T-helper 2 cell (primary cell): ENCODE data around the gene BICRAL.
"Not testable (repeated sequence)": the region's sequence is repeated elsewhere in the genome, so short reads cannot be mapped to it uniquely, and the experiment has no call there.

ENCODE experiments used
- DNase-seq, 5 experiments: peaks; one replicate each; pipeline versions ENCODE4 v3.0.0 to v3.0.0-alpha.2; 2012 to 2022

The BICRAL gene

GRCh38 chr6:42898891-42899361 lies 117.1 kb downstream of the BICRAL start:
- peak in 4 of 5 experiments; percentile 47 to 65 (median 51) for DNase-seq

GRCh38 chr6:42899871-42900270 lies 118.0 kb downstream of the BICRAL start:
- DNase-seq: no peak

GRCh38 chr6:42901538-42901957 lies 119.7 kb downstream of the BICRAL start:
- peak in 4 of 5 experiments; percentile 27 to 76 (median 53) for DNase-seq

GRCh38 chr6:42902429-42903263 lies 120.8 kb downstream of the BICRAL start:
- DNase-seq: not testable (repeated sequence)

- no peak for DNase-seq
These were observed 122.6 kb downstream of the BICRAL start for GRCh38 chr6:42904467-42904866.

- DNase-seq: no peak
These were observed 125.5 kb downstream of the BICRAL start for GRCh38 chr6:42907336-42907735.

GRCh38 chr6:42909835-42910234 lies 128.0 kb downstream of the BICRAL start:
- peak in 1 of 5 experiments; percentile 21 for DNase-seq

GRCh38 chr6:42911171-42912021 lies 129.5 kb downstream of the BICRAL start:
- no peak for DNase-seq

GRCh38 chr6:42914546-42914945 lies 132.7 kb downstream of the BICRAL start:
- no peak for DNase-seq

GRCh38 chr6:42915732-42916131 lies 133.9 kb downstream of the BICRAL start, which contains the start of gene PTCRA:
PTCRA (plus strand) TSS chr6:42916053; CDS start chr6:42916070, 17 bp downstream.
- no peak for DNase-seq

- DNase-seq: no peak
These were observed 134.4 kb downstream of the BICRAL start for GRCh38 chr6:42916288-42916687.
